ENCODE data around the gene HECTD4. TPM values are rescaled to one million over a fixed set of nuclear protein-coding genes. Genes with fewer than 3 reads are reported as not detected.
"Not testable (repeated sequence)": the region's sequence is repeated elsewhere in the genome, so short reads cannot be mapped to it uniquely, and the experiment has no call there.

HECTD4 gene
- total and polyA plus RNA-seq, 9 donors: 25.5 to 73.1 (median 45.1) TPM

- WGBS (ENCODE audit: insufficient coverage): no CpG with 5 or more reads among the region's 3 CpGs
- Histone ChIP-seq H3K4me3 (ENCODE audit: low read length) (no peak overlapping the region), H3K27ac (ENCODE audit: low read length) (no peak overlapping the region), H3K36me3 (ENCODE audit: control insufficient read depth, insufficient read depth, low read length) (no peaks in the 10 kb centered on the region), H3K4me1 (ENCODE audit: control insufficient read depth, insufficient read depth, low read length) (peaks cover 9% of the 10 kb centered on the region), H3K27me3 (ENCODE audit: control insufficient read depth, insufficient read depth, low read length) (no peaks in the 10 kb centered on the region), H3K9me3 (replicated peaks; ENCODE audit: control insufficient read depth, low read depth, low read length) (no peaks in the 10 kb centered on the region)
- DNase-seq: no peak
Measured at GRCh38 chr12:112420740-112421139, 38.5 kb upstream of the HECTD4 start.

- no peaks in the 10 kb centered on the region for H3K9me3 ChIP-seq (replicated peaks; ENCODE audit: control insufficient read depth, low read depth, low read length)
- H3K4me1 ChIP-seq (ENCODE audit: control insufficient read depth, insufficient read depth, low read length): peaks cover 9% of the 10 kb centered on the region
- 0% methylated on average over 22 of the region's 31 CpGs for WGBS (ENCODE audit: insufficient coverage)
Measured at GRCh38 chr12:112419297-112420133, 37.3 kb upstream of the HECTD4 start.

DNA sequence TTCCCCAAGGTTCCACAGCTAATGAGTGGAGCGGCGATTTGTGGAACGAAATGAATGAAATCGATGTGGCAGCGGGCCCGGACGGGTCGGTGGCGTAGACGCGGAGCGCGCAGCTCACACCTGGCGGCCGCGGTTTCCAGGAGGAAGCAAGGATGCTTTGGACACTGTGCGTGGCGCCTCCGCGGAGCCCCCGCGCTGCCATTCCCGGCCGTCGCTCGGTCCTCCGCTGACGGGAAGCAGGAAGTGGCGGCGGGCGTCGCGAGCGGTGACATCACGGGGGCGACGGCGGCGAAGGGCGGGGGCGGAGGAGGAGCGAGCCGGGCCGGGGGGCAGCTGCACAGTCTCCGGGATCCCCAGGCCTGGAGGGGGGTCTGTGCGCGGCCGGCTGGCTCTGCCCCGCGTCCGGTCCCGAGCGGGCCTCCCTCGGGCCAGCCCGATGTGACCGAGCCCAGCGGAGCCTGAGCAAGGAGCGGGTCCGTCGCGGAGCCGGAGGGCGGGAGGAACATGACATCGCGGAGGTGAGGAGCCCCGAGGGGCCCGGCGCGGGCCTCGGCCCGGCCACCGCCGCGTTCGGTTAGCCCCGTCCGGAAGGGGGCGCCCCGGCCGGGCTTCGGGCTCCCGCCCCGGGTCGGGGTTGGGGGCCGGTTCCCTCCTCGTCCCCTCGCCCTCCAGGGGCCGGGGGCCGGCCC, 36.5 kb upstream of the HECTD4 start, which contains the start of gene PTPN11:
TSS of gene PTPN11 (plus strand) at position 340 of the 689 bp plus-strand sequence. CDS start at position 505, 165 bp downstream.
- Histone ChIP-seq H3K36me3 (ENCODE audit: control insufficient read depth, insufficient read depth, low read length) (no peaks in the 10 kb centered on the region), H3K27ac (ENCODE audit: low read length) (peak within 1 kb of the TSS; percentile 87), H3K27me3 (ENCODE audit: control insufficient read depth, insufficient read depth, low read length) (no peaks in the 10 kb centered on the region), H3K4me3 (ENCODE audit: low read length) (peak within 1 kb of the TSS; percentile 80), H3K9me3 (replicated peaks; ENCODE audit: control insufficient read depth, low read depth, low read length) (no peaks in the 10 kb centered on the region), H3K4me1 (ENCODE audit: control insufficient read depth, insufficient read depth, low read length) (peaks cover 9% of the 10 kb centered on the region)
- DNase-seq: peak; percentile 90
- WGBS (ENCODE audit: insufficient coverage): under 1% methylated on average over 89 of the region's 89 CpGs

More at GRCh38 chr12:112419297-112420133, 37.3 kb upstream of the HECTD4 start:
- no peaks in the 10 kb centered on the region for H3K36me3 ChIP-seq (ENCODE audit: control insufficient read depth, insufficient read depth, low read length)
- no peaks in the 10 kb centered on the region for H3K27me3 ChIP-seq (ENCODE audit: control insufficient read depth, insufficient read depth, low read length)
- peak overlapping the region; percentile 80 for H3K4me3 ChIP-seq (ENCODE audit: low read length)
- peak overlapping the region; percentile 87 for H3K27ac ChIP-seq (ENCODE audit: low read length)
- peak; percentile 85 for DNase-seq

DNA sequence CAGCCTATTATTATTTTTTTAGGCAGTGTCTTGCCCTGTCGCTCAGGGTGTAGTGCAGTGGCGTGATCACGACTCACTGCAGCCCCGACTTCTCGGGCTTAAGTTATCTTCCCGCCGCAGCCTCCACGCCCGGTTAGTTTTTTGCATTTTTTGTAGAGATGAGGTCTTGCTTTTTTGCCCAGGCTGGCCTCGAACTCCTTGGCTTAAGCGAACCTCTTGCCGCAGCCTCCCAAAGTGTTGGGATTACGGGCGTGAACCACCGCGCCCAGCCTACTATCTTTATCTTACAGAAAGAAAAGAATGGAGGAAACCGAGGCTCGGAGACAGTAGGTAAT, 36.0 kb upstream of the HECTD4 start:
- Histone ChIP-seq H3K4me1 (ENCODE audit: control insufficient read depth, insufficient read depth, low read length) (peaks cover 9% of the 10 kb centered on the region), H3K27me3 (ENCODE audit: control insufficient read depth, insufficient read depth, low read length) (no peaks in the 10 kb centered on the region), H3K36me3 (ENCODE audit: control insufficient read depth, insufficient read depth, low read length) (no peaks in the 10 kb centered on the region), H3K9me3 (replicated peaks; ENCODE audit: control insufficient read depth, low read depth, low read length) (no peaks in the 10 kb centered on the region), H3K27ac (ENCODE audit: low read length) (peak overlapping the region; percentile 87), H3K4me3 (ENCODE audit: low read length) (peak overlapping the region; percentile 80)
- DNase-seq: no peak
- 0% methylated on average over 4 of the region's 18 CpGs for WGBS (ENCODE audit: insufficient coverage)

DNA sequence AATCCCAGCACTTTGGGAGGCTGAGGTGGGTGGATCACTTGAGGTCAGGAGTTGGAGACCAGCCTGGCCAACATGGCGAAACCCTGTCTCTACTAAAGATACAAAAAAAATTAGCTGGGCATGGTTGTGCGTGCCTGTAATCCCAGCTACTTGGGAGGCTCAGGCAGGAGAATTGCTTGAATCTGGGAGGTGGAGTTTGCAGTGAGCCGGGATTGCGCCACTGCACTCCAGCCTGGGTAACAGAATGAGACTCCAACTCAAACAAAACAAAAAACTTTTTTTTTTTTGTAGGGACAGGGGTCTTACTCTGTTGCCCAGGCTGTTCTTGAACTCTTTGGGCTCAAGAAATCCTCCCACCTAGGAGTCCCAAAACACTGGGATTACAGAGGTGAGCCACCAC, 33.2 kb upstream of the HECTD4 start:
- WGBS (ENCODE audit: insufficient coverage): no CpG with 5 or more reads among the region's 4 CpGs
- not testable (repeated sequence) for H3K9me3 ChIP-seq (replicated peaks; ENCODE audit: control insufficient read depth, low read depth, low read length); H3K36me3 ChIP-seq (ENCODE audit: control insufficient read depth, insufficient read depth, low read length); H3K27me3 ChIP-seq (ENCODE audit: control insufficient read depth, insufficient read depth, low read length); DNase-seq; H3K4me1 ChIP-seq (ENCODE audit: control insufficient read depth, insufficient read depth, low read length); H3K27ac ChIP-seq (ENCODE audit: low read length); H3K4me3 ChIP-seq (ENCODE audit: low read length)

GRCh38 chr12:112413855-112414625, 31.8 kb upstream of the HECTD4 start:
- Histone ChIP-seq H3K36me3 (ENCODE audit: control insufficient read depth, insufficient read depth, low read length) (no peaks in the 10 kb centered on the region), H3K27ac (ENCODE audit: low read length) (no peak overlapping the region), H3K4me1 (ENCODE audit: control insufficient read depth, insufficient read depth, low read length) (peaks cover 6% of the 10 kb centered on the region), H3K4me3 (ENCODE audit: low read length) (no peak overlapping the region), H3K9me3 (replicated peaks; ENCODE audit: control insufficient read depth, low read depth, low read length) (no peaks in the 10 kb centered on the region), H3K27me3 (ENCODE audit: control insufficient read depth, insufficient read depth, low read length) (no peaks in the 10 kb centered on the region)
- WGBS (ENCODE audit: insufficient coverage): no CpG with 5 or more reads among the region's 2 CpGs
- no peak for DNase-seq

DNA sequence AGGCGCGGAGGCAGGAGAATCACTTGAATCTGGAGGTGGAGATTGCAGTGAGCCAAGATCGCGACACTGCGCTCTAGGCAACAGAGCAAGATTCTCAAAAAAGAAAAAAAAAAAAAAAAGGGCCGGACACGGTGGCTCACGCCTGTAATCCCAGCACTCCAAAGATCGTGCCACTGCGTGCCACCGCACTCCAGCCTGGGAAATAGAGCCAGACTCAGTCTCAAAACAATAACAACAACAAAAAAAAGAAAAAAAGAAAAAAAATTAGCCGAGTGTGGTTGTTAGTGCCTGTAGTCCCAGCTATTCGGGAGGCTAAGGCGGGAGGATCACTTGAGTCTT, 27.6 kb upstream of the HECTD4 start:
- Histone ChIP-seq H3K27ac (ENCODE audit: low read length) (no peak overlapping the region), H3K9me3 (replicated peaks; ENCODE audit: control insufficient read depth, low read depth, low read length) (no peaks in the 10 kb centered on the region), H3K27me3 (ENCODE audit: control insufficient read depth, insufficient read depth, low read length) (no peaks in the 10 kb centered on the region), H3K36me3 (ENCODE audit: control insufficient read depth, insufficient read depth, low read length) (peaks cover 29% of the 10 kb centered on the region), H3K4me3 (ENCODE audit: low read length) (no peak overlapping the region), H3K4me1 (ENCODE audit: control insufficient read depth, insufficient read depth, low read length) (no peaks in the 10 kb centered on the region)
- 100% methylated on average over 3 of the region's 14 CpGs for WGBS (ENCODE audit: insufficient coverage)
- DNase-seq: no peak

GRCh38 chr12:112409064-112409905, 27.1 kb upstream of the HECTD4 start, which contains the start of gene RPL6:
Gene RPL6, minus strand, starts transcription at chr12:112409605. Its CDS starts 949 bp downstream, at chr12:112408656.
- peak; percentile 98 for DNase-seq
- H3K27ac ChIP-seq (ENCODE audit: low read length): peak within 1 kb of the TSS; percentile 96

DNA sequence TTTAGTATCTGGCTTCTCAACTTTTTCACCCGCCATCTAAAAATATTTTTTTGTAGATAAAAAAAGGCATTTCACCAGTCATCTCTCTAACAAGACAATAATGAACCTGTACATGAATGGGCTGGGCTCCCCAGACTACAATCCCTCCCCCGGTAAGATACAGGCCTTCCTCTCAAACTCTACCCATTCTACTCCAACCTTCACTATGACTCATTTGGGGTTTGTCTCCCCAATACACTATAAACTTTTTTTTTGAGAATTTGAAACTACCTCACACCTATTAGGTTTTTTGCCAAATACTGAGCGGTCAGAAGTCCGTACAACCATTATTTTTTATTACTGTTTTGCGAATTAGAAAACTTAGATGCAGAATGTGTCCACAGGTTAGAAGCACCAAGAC, 26.4 kb upstream of the HECTD4 start:
- Histone ChIP-seq H3K27me3 (ENCODE audit: control insufficient read depth, insufficient read depth, low read length) (no peaks in the 10 kb centered on the region), H3K9me3 (replicated peaks; ENCODE audit: control insufficient read depth, low read depth, low read length) (no peaks in the 10 kb centered on the region), H3K4me3 (ENCODE audit: low read length) (peak overlapping the region; percentile 98), H3K36me3 (ENCODE audit: control insufficient read depth, insufficient read depth, low read length) (peaks cover 38% of the 10 kb centered on the region), H3K27ac (ENCODE audit: low read length) (peak overlapping the region; percentile 96), H3K4me1 (ENCODE audit: control insufficient read depth, insufficient read depth, low read length) (no peaks in the 10 kb centered on the region)
- no peak for DNase-seq
- 17% methylated on average over 1 of the region's 5 CpGs for WGBS (ENCODE audit: insufficient coverage)

More at GRCh38 chr12:112409064-112409905, 27.1 kb upstream of the HECTD4 start, which contains the start of gene RPL6:
- H3K4me3 ChIP-seq (ENCODE audit: low read length): peak within 1 kb of the TSS; percentile 98
- no peaks in the 10 kb centered on the region for H3K4me1 ChIP-seq (ENCODE audit: control insufficient read depth, insufficient read depth, low read length)
- no peaks in the 10 kb centered on the region for H3K27me3 ChIP-seq (ENCODE audit: control insufficient read depth, insufficient read depth, low read length)
- H3K9me3 ChIP-seq (replicated peaks; ENCODE audit: control insufficient read depth, low read depth, low read length): no peaks in the 10 kb centered on the region
- peaks cover 35% of the 10 kb centered on the region for H3K36me3 ChIP-seq (ENCODE audit: control insufficient read depth, insufficient read depth, low read length)
- WGBS (ENCODE audit: insufficient coverage): 0% methylated on average over 38 of the region's 46 CpGs

Data from muscle of leg (tissue), 11 donors.